Measurements from ENCODE around the gene VENTX. TPM values are rescaled to one million over a fixed set of nuclear protein-coding genes. Genes with fewer than 3 reads are reported as not detected.

The VENTX gene
- total RNA-seq, 1 donor from 2014 or later: not detected

DNA sequence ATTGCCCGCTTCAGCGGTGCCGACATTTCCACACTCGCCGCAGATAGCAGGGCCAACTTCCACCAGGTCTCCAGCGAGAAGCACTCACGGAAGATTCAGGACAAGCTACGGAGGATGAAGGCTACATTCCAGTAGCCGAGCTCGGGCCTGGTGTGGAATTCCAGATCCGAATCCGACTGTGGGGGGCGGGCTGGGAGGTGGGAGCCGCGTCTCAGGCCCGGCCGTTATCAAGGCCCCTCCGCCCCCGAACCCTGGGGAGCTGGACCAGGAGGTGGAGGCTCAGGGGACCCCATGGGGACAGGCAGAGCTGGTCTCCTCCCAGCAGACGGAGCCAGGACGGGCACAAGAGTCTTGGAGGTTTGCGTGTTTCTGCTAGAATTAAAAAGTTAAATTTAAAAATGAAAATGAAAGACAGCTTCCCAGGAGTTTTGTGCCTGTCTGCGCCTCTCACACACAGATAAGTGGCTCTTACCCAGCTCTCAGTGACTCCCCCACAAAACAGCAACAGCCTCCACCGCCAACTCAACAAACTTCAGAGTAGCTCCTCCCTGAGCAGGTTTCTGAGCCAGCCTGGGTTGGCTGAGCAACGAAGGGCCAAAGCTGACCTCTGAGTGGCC lies 12.8 kb upstream of the VENTX start:
- Mint-ChIP-seq H3K27ac (ENCODE audit: unreplicated experiment) (no peak overlapping the region), H3K36me3 (ENCODE audit: low read depth) (no peaks in the 10 kb centered on the region), H3K27me3 (ENCODE audit: low read depth) (peaks cover 48% of the 10 kb centered on the region)

DNA sequence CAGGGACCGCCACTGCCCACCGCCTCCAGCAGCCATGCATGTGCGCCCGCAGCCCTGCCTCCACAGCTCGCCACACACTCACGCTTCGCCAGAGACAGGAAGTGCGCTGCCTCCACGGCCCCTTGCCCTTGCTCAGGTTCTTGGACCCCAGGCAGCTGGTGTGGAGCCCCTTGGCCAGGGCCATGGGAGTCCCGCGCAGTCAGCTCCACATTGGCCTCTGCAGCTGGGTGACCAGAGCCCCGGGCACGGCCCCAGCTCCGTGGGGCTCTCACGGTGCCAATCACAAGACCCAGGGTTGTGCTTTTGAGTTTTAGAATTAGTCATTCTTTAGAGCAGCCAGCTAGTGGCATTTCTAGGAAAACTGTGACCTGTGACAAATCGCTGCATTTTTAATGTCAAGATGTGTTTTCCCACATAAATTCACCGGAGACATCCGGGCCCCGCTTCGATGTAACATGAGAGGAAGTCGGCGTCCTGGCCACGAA lies 11.9 kb upstream of the VENTX start:
- Mint-ChIP-seq H3K27ac (ENCODE audit: unreplicated experiment) (no peak overlapping the region), H3K36me3 (ENCODE audit: low read depth) (no peaks in the 10 kb centered on the region), H3K27me3 (ENCODE audit: low read depth) (peaks cover 47% of the 10 kb centered on the region), H3K9me3 (ENCODE audit: low read depth) (no peaks in the 10 kb centered on the region), H3K4me1 (ENCODE audit: low read depth) (peaks cover 15% of the 10 kb centered on the region), H3K4me3 (ENCODE audit: unreplicated experiment) (no peak overlapping the region)
- DNase-seq (ENCODE audit: low spot score): no peak
- TF ChIP-seq, protein P1, sequence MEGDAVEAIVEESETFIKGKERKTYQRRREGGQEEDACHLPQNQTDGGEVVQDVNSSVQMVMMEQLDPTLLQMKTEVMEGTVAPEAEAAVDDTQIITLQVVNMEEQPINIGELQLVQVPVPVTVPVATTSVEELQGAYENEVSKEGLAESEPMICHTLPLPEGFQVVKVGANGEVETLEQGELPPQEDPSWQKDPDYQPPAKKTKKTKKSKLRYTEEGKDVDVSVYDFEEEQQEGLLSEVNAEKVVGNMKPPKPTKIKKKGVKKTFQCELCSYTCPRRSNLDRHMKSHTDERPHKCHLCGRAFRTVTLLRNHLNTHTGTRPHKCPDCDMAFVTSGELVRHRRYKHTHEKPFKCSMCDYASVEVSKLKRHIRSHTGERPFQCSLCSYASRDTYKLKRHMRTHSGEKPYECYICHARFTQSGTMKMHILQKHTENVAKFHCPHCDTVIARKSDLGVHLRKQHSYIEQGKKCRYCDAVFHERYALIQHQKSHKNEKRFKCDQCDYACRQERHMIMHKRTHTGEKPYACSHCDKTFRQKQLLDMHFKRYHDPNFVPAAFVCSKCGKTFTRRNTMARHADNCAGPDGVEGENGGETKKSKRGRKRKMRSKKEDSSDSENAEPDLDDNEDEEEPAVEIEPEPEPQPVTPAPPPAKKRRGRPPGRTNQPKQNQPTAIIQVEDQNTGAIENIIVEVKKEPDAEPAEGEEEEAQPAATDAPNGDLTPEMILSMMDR (IDR thresholded peaks at IDR 0.05): no peak

More for the DNA sequence above, 12.8 kb upstream of the VENTX start:
- Mint-ChIP-seq H3K4me3 (ENCODE audit: unreplicated experiment) (no peak overlapping the region), H3K9me3 (ENCODE audit: low read depth) (no peaks in the 10 kb centered on the region), H3K4me1 (ENCODE audit: low read depth) (peaks cover 15% of the 10 kb centered on the region)
- TF ChIP-seq, protein P1 (IDR thresholded peaks at IDR 0.05): no peak
- no peak for DNase-seq (ENCODE audit: low spot score)

DNA sequence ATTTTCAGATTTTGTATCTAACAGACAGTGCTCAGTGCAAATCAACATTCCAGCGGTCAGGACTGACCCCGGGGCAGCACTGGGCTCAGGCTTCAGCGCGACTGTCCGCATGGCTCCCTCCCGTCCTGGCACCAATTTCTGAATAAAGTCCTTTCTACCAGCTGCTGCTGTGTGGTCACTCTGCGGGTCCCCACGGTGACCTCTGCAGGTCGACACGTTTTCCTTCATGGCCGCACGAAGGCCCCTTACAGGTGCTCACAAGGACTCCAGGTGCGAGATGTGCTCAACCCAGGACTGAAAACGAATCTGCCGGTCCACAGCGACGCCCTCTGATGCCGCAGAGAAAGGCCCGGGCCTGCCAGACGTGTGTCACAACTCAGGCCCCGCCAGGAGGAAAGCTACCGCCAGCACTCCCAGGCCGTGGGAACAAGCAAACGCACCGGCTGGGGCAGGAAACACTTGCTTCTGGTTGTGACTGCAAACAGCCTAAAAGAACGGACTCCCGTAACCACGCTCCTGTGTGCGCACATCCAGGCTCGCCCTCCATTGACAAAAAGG lies 11.3 kb upstream of the VENTX start:
- Mint-ChIP-seq H3K4me1 (ENCODE audit: low read depth) (peaks cover 15% of the 10 kb centered on the region), H3K9me3 (ENCODE audit: low read depth) (no peaks in the 10 kb centered on the region), H3K36me3 (ENCODE audit: low read depth) (no peaks in the 10 kb centered on the region), H3K27me3 (ENCODE audit: low read depth) (peaks cover 44% of the 10 kb centered on the region), H3K27ac (ENCODE audit: unreplicated experiment) (no peak overlapping the region), H3K4me3 (ENCODE audit: unreplicated experiment) (no peak overlapping the region)
- no peak for DNase-seq (ENCODE audit: low spot score)
- TF ChIP-seq, protein P1 (IDR thresholded peaks at IDR 0.05): no peak

DNA sequence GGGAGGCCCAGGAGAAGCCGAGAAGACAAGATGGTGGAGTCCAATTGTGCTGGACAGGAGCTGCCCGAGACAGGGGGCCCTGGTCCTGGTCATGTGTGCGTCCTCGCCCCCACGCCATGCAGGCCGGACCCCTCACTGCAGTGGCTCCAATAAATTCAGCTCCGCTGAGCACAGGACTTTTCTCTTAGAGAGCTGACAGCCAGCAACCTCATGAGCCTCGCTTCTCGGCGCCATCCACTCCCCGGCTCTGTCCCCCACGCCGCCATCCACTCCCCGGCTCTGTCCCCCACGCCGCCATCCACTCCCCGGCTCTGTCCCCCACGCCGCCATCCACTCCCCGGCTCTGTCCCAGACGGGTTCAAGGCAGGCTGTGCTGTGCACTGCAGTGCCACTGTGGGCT lies 10.4 kb upstream of the VENTX start:
- no peak overlapping the region for H3K27ac Mint-ChIP-seq (ENCODE audit: unreplicated experiment)
- peaks cover 48% of the 10 kb centered on the region for H3K27me3 Mint-ChIP-seq (ENCODE audit: low read depth)
- H3K36me3 Mint-ChIP-seq (ENCODE audit: low read depth): no peaks in the 10 kb centered on the region
- H3K9me3 Mint-ChIP-seq (ENCODE audit: low read depth): no peaks in the 10 kb centered on the region
- H3K4me1 Mint-ChIP-seq (ENCODE audit: low read depth): peaks cover 15% of the 10 kb centered on the region
- H3K4me3 Mint-ChIP-seq (ENCODE audit: unreplicated experiment): no peak overlapping the region
- DNase-seq (ENCODE audit: low spot score): no peak
- TF ChIP-seq, protein P1 (IDR thresholded peaks at IDR 0.05): no peak

DNA sequence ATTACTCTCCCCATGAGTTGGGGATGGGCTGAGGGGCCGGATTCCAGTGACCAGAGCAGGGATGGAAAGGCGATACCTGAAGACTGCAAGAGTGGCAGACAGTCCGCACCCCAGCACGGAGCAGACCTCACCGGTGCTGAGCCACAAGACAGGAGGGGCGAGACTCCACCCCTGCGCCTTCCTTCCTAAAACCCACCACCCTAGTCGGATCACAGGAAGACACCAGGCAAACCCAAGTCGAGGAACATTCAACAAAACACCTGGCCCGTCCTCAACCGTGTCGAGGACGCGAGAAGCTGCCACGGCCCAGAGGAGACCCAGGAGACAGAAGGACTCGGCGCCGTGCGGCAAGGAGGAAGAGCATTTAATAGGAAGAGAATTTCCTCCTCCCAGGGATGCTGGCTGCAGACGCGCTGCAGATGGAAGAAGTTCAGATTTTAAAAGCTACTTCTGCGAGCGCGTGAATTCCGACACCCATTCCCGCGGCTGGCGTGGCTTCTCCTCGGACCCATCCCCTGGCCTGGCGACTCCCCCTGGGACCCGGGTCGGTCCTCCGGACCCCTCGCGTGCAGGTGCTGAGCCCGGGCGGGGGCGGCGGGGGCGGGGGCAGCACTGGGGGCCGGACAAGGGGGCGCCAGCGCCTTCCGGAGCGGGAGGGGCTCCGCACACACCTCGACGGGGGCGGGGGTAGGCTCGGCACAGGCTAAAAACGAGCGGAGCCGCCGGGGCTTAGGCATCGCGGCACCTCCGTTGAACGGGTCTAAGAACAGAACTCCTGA lies 8.2 kb upstream of the VENTX start:
- Mint-ChIP-seq H3K4me3 (ENCODE audit: unreplicated experiment) (no peak overlapping the region), H3K36me3 (ENCODE audit: low read depth) (no peaks in the 10 kb centered on the region), H3K4me1 (ENCODE audit: low read depth) (peaks cover 15% of the 10 kb centered on the region), H3K27me3 (ENCODE audit: low read depth) (peaks cover 60% of the 10 kb centered on the region), H3K9me3 (ENCODE audit: low read depth) (no peaks in the 10 kb centered on the region), H3K27ac (ENCODE audit: unreplicated experiment) (no peak overlapping the region)
- TF ChIP-seq, protein P1 (IDR thresholded peaks at IDR 0.05): no peak
- no peak for DNase-seq (ENCODE audit: low spot score)

All from chondrocyte (in vitro differentiated cells).